ENCODE results near the gene CEP78. TPM values are rescaled to one million over a fixed set of nuclear protein-coding genes. Genes with fewer than 3 reads are reported as not detected.

CEP78 gene
- total and polyA plus RNA-seq, 7 donors, result 1.8 to 4.3 (median 3.0) TPM

DNA sequence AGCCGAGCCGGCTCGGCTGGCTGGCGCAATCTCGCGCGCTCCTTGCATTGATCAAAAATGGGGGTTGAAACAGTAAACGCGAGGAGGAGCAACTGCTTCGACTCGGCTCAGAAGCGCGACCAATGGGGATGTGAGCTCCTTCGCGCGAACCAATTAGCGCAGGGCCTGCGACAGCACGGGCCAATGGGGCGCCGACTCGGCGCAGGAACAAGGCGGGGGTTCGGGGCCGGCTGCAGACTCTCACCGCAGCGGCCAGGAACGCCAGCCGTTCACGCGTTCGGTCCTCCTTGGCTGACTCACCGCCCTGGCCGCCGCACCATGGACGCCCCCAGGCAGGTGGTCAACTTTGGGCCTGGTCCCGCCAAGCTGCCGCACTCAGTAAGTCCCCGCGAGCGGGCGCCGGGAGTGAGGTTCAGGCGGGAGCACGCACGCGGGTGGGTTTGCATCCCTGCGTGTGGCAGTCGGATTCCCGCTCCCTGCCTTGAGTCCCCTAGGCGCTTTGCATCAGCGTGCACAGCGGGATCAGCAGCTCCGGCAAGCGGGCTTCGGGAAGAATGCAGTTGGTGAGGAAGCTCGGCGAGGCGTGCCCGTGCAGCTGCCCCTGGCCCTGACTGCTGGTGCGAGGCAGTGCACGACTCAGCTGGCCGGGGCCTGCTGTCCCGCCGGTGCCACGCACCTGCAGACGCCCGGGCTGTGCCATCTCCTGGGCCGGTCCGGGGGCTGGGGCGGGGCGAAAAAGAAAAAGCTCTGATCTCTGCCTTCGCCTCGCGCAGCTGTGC, 61.2 kb downstream of the CEP78 start, which contains the start of gene PSAT1:
TSS of gene PSAT1 (plus strand) at position 233 of the 779 bp plus-strand sequence. CDS start at position 319, 86 bp downstream.
- no peaks in the 10 kb centered on the region for H3K9me3 ChIP-seq
- TF ChIP-seq CTCF (IDR thresholded peaks at IDR 0.05), result no peak
- H3K4me1 ChIP-seq, result peaks cover 19% of the 10 kb centered on the region
- peak within 1 kb of the TSS; percentile 68 for H3K4me3 ChIP-seq
- 0 to 1% (median 0%) methylated on average over 62 to 76 of the region's 76 CpGs for WGBS, 3 donors
- ATAC-seq (peak; percentile 79 to 89 (median 89)), DNase-seq (peak; percentile 80 to 85)
- H3K27me3 ChIP-seq (ENCODE audit: insufficient read depth in 3 of 3, low read length in 2 of 3), result peaks cover 0 to 59% (median 5%) of the 10 kb centered on the region in 3 donors
- H3K27ac ChIP-seq, result no peak within 1 kb of the TSS
- intact Hi-C loops (cut with DNase I), result loop anchor here in 1 of 2 donors (10.0 kb wide), 1 partner anchor 62 kb away; the partner anchor contains the start of gene CEP78
- no peaks in the 10 kb centered on the region for H3K36me3 ChIP-seq (ENCODE audit: insufficient read depth in 1 of 2, low read depth in 1 of 2)

DNA sequence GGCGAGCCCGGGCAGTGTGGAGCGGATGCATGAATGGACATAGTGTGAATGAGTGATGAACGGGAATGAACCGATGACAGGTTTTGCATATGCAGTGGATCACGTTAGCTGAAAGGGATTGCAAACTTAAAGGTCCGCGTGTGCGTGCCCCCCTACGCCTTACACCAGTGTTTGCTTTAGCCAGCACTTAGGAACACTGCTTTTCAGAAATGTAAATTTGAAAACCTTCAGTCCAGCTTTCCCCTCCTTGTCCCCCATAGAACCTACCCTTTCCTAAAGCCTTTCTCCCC, 61.7 kb downstream of the CEP78 start:
- Histone ChIP-seq H3K4me3 (peak overlapping the region; percentile 68), H3K27me3 (ENCODE audit: insufficient read depth in 3 of 3, low read length in 2 of 3) (peaks cover 0 to 56% (median 5%) of the 10 kb centered on the region in 3 donors), H3K27ac (no peak overlapping the region), H3K9me3 (no peaks in the 10 kb centered on the region), H3K4me1 (peaks cover 19% of the 10 kb centered on the region), H3K36me3 (ENCODE audit: insufficient read depth in 1 of 2, low read depth in 1 of 2) (no peaks in the 10 kb centered on the region)
- no peak for TF ChIP-seq CTCF (IDR thresholded peaks at IDR 0.05)
- intact Hi-C loops (cut with DNase I), result loop anchor here in 1 of 2 donors (10.0 kb wide), 1 partner anchor 63 kb away; the partner anchor contains the start of gene CEP78
- DNase-seq, result no peak
- 0 to 2% (median 1%) methylated on average over 10 of the region's 10 CpGs for WGBS, 3 donors
- no peak for ATAC-seq

DNA sequence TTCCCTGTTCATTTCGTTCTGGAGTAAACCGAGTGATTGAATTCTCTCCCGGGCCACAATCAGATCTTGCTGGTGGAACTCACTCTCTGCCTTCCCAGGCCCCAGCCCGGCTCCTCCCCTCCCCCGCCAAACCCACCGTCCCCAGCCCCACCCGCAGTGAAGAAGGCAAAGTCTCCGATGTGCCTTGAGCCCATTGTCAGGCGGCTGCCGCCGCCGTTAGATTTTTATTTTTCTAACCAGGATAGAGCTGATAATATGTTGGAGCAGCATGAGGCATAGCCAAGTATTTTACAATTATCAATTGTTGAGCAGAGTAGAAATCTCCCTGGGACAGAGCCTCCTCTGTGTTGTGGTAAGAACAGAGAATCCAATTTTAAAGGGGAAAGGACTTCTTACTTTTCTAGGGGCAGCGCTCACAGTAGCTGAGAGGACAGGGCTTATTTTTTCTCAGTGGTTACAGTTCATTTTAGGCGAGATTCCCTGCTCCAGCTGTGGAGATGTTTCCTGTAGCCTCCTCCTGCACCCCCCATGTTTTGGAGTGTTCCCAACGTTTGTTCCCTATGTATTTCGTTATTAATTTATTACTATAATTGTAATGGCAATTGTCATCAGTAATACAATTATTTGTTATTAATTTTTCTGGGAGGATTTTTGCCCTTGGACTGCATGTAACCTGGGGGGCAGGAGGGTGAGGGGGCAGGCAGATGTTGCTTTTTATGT, 62.3 kb downstream of the CEP78 start:
- peaks cover 19% of the 10 kb centered on the region for H3K4me1 ChIP-seq
- peaks cover 0 to 52% (median 5%) of the 10 kb centered on the region in 3 donors for H3K27me3 ChIP-seq (ENCODE audit: insufficient read depth in 3 of 3, low read length in 2 of 3)
- H3K9me3 ChIP-seq, result no peaks in the 10 kb centered on the region
- ATAC-seq (no peak), DNase-seq (no peak)
- WGBS, 3 donors, result 4 to 5% (median 4%) methylated on average over 15 to 16 of the region's 16 CpGs
- TF ChIP-seq CTCF (IDR thresholded peaks at IDR 0.05), result no peak
- H3K36me3 ChIP-seq (ENCODE audit: insufficient read depth in 1 of 2, low read depth in 1 of 2), result no peaks in the 10 kb centered on the region
- no peak overlapping the region for H3K27ac ChIP-seq
- intact Hi-C loops (cut with DNase I), result loop anchor here in 1 of 2 donors (10.0 kb wide), 1 partner anchor 63 kb away; the partner anchor contains the start of gene CEP78
- H3K4me3 ChIP-seq, result peak overlapping the region; percentile 68

DNA sequence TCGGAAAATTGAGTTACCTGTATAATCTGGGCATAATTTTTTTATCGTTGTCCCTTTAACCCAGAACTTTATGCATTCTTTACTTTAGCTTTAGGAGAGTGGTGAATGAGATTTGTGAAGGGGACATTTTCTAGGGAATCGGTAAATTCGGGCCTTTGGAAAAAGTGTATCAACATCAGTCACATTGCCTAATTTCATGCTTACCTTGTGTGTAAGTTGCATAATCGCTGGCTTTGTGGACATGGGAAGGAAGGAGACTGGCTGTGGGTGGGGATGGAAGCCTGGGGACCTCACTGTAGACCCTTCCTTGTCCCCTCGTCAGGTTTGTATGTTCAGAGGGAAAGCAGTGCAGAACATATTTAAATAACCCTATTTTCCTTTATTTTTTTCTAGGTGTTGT, 64.3 kb downstream of the CEP78 start:
- Histone ChIP-seq H3K4me3 (no peak overlapping the region), H3K27me3 (ENCODE audit: insufficient read depth in 3 of 3, low read length in 2 of 3) (peaks cover 0 to 52% (median 5%) of the 10 kb centered on the region in 3 donors), H3K4me1 (peaks cover 19% of the 10 kb centered on the region), H3K9me3 (no peaks in the 10 kb centered on the region), H3K27ac (no peak overlapping the region), H3K36me3 (ENCODE audit: insufficient read depth in 1 of 2, low read depth in 1 of 2) (no peaks in the 10 kb centered on the region)
- intact Hi-C loops (cut with DNase I), result no loop called here
- 78 to 92% (median 90%) methylated on average over 6 of the region's 6 CpGs for WGBS, 3 donors
- DNase-seq, result no peak
- no peak for ATAC-seq
- no peak for TF ChIP-seq CTCF (IDR thresholded peaks at IDR 0.05)
